PC-9 (cell line): Measurements from ENCODE around the gene B3GNT7. TPM values are rescaled to one million over a fixed set of nuclear protein-coding genes. Genes with fewer than 3 reads are reported as not detected.

Experiments
- BruUV-seq: library from RNA; stranded (reverse); fragments of 400-500 nt; replicated peaks from 2 replicates; lab custom pipeline; 2021; lab: Mats Ljungman, UMichigan
- CTCF ChIA-PET: fragments of 300-600 bp; sonication (Branson Sonifier 250); formaldehyde crosslinking; loops from one replicate; lab custom pipeline; 2022; ENCODE audit warnings: antibody characterized with exemption; lab: Charles Lee
- POLR2A ChIA-PET: fragments of 300-600 bp; sonication (Branson Sonifier 250); formaldehyde crosslinking; loops from one replicate; lab custom pipeline; 2022; ENCODE audit warnings: antibody characterized with exemption; ENCODE audit not compliant: unreplicated experiment; lab: Charles Lee
- DNase-seq, 2 experiments: peaks; one replicate each; pipeline versions ENCODE4 v3.0.0 to v3.0.0-alpha.2; 2015 to 2022; ENCODE audit warnings: mixed read lengths in 1 of 2
- H2AFZ ChIP-seq: fragments of 200-600 bp; sonication (generic); 2 replicates; pipeline ENCODE4 v1.8.1; 2017; ENCODE audit warnings: antibody characterized with exemption
- H3F3A ChIP-seq: fragments of 200-600 bp; sonication (generic); 2 replicates; pipeline ENCODE4 v1.8.1; 2017; ENCODE audit warnings: antibody characterized with exemption, mild to moderate bottlenecking, low read depth; ENCODE audit not compliant: insufficient read depth
- H3K27ac ChIP-seq: fragments of 200-600 bp; sonication (generic); 2 replicates; pipeline ENCODE4 v1.6.1; 2016; ENCODE audit warnings: mixed run types
- H3K27me3 ChIP-seq: fragments of 200-600 bp; sonication (generic); 2 replicates; pipeline ENCODE4 v1.6.1; 2016; ENCODE audit warnings: low read depth, mixed run types; ENCODE audit not compliant: insufficient read depth
- H3K36me3 ChIP-seq: fragments of 200-600 bp; sonication (generic); 2 replicates; pipeline ENCODE4 v1.6.1; 2016; ENCODE audit warnings: low read depth, mixed run types
- H3K4me1 ChIP-seq: fragments of 200-600 bp; sonication (generic); replicated peaks from 2 replicates; pipeline ENCODE4 v1.6.1; 2016; ENCODE audit warnings: mixed run types; ENCODE audit not compliant: insufficient read depth
- H3K4me2 ChIP-seq: fragments of 200-600 bp; sonication (generic); 2 replicates; pipeline ENCODE4 v1.6.1; 2017; ENCODE audit warnings: mixed run types
- H3K4me3 ChIP-seq: fragments of 200-600 bp; sonication (generic); 2 replicates; pipeline ENCODE4 v1.6.1; 2016; ENCODE audit warnings: mixed run types
- H3K79me2 ChIP-seq: fragments of 200-600 bp; sonication (generic); 2 replicates; pipeline ENCODE4 v1.6.1; 2017; ENCODE audit warnings: low read depth, mixed run types
- H3K9me2 ChIP-seq: fragments of 200-600 bp; sonication (generic); 2 replicates; pipeline ENCODE4 v1.8.1; 2017; ENCODE audit warnings: mild to moderate bottlenecking; ENCODE audit not compliant: insufficient read depth
- H3K9me3 ChIP-seq: fragments of 200-600 bp; sonication (generic); 2 replicates; pipeline ENCODE4 v1.8.1; 2016; ENCODE audit warnings: low read depth; ENCODE audit not compliant: insufficient read depth
- H4K20me1 ChIP-seq: fragments of 200-600 bp; sonication (generic); 2 replicates; pipeline ENCODE4 v1.8.1; 2017; ENCODE audit not compliant: insufficient read depth
- CTCF ChIP-seq: fragments of 200-600 bp; sonication (generic); conservative IDR thresholded peaks from 2 replicates; pipeline ENCODE4 v1.6.1; 2017; ENCODE audit warnings: mixed run types, antibody characterized with exemption, mild to moderate bottlenecking, moderate library complexity
- EZH2 ChIP-seq: fragments of 200-600 bp; sonication (generic); IDR thresholded peaks from 2 replicates; pipeline ENCODE4 v1.8.0; 2017; ENCODE audit warnings: antibody characterized with exemption, low read depth
- intact Hi-C: fragments of 100-400 bp; cut with micrococcal nuclease; formaldehyde crosslinking; loops from one replicate; pipeline ENCODE4 v1.10.0; 2022; ENCODE audit not compliant: unreplicated experiment
- microRNA-seq: library from miRNA; unstranded; fragments of <30 nt; microRNA quantifications from one replicate; pipeline ENCODE4 v1.2.0, GENCODE V29; 2021; ENCODE audit warnings: borderline number of aligned reads, borderline replicate concordance
- total RNA-seq: library from RNA; stranded (reverse); gene quantifications from 2 replicates; pipeline ENCODE4 v1.2.3, GENCODE V29; 2021

B3GNT7 gene
- total RNA-seq, 1 experiment from 2014 or later: 14.0 TPM

DNA sequence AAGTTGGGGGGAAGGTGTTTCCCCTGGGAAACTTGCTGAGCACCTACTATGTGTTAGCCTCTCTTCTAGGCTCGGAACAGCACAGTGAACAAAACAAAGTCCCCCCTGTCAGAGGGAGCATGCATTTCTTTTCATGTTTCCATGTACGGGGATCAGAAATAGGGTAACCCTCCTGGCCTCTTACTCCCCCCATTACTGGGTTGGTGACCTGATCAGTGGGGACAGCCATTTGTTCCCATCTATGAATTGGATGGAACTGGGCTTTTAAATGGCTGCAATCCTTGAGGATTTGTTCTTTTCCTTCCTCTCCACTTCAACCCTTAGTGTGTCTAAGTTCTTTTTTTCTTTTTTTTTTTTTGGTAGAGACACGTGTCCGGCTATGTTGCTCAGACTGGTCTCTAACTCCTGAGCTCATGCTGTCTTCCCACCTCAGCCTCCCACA is 55.1 kb downstream of the B3GNT7 start:
- no peaks in the 10 kb centered on the region for H3K27me3 ChIP-seq
- peaks cover 58% of the 10 kb centered on the region for H3F3A ChIP-seq
- no TSS peak for BruUV-seq
- peaks cover 8% of the 10 kb centered on the region for H3K36me3 ChIP-seq
- no peak overlapping the region for H3K27ac ChIP-seq
- H2AFZ ChIP-seq: no peak overlapping the region
- H3K9me3 ChIP-seq: no peaks in the 10 kb centered on the region
- intact Hi-C loops: loop anchor here (10.0 kb wide), 1 partner anchor 626 kb away; no protein-coding TSS in a partner anchor
- POLR2A ChIA-PET: interaction anchor here (1.0 kb wide), 1 partner anchor 322 kb away, joined by 4 read pairs; no protein-coding TSS in a partner anchor
- H3K4me2 ChIP-seq: no peak overlapping the region
- TF ChIP-seq EZH2 (no peak), CTCF (no peak)
- H3K4me1 ChIP-seq: no peaks in the 10 kb centered on the region
- H3K9me2 ChIP-seq: no peaks in the 10 kb centered on the region
- no peak for DNase-seq
- H4K20me1 ChIP-seq: peaks cover 28% of the 10 kb centered on the region
- CTCF ChIA-PET: interaction anchor here (0.7 kb wide), 1 partner anchor 345 kb away, joined by 11 read pairs; no protein-coding TSS in a partner anchor
- H3K79me2 ChIP-seq: no peaks in the 10 kb centered on the region
- no peak overlapping the region for H3K4me3 ChIP-seq

Small RNA genes within 50 kb of the gene (microRNA-seq; reads per million reads assigned to microRNA genes)
- gene MIR4777: not detected

Other genes with a start within 250 kb of the B3GNT7 start
- gene ARMC9, start 197.1 kb upstream of the B3GNT7 start, total RNA-seq: 23.4 and 29.7 TPM in 2 replicates
- 450 and 557 TPM in 2 replicates for gene NCL, start 68.8 kb downstream of the B3GNT7 start, total RNA-seq
- gene NMUR1, start 134.7 kb downstream of the B3GNT7 start, total RNA-seq: not detected in 2 replicates
- not detected in 2 replicates for gene TEX44, start 197.2 kb downstream of the B3GNT7 start, total RNA-seq